Astrocyte (in vitro differentiated cells and primary cell): ENCODE results near the gene DRC7. TPM values are rescaled to one million over a fixed set of nuclear protein-coding genes. Genes with fewer than 3 reads are reported as not detected.

Experiments used
- DNase-seq: peaks from one replicate; pipeline ENCODE4 v3.0.0-alpha.2; 2010; ENCODE audit warnings: low read depth
- FAIRE-seq: peaks from 2 replicates; lab custom pipeline; 2011; peaks lifted over from hg19 to GRCh38; lab: Jason Lieb, UNC
- H2AFZ ChIP-seq: 2 replicates; pipeline ENCODE4 v1.6.0; 2012; ENCODE audit warnings: low read depth, low read length, inconsistent platforms
- H3K27ac ChIP-seq: 2 replicates; pipeline ENCODE4 v1.5.1; 2011; ENCODE audit warnings: low read depth, low read length, inconsistent platforms
- H3K27me3 ChIP-seq: 2 replicates; pipeline ENCODE4 v1.6.0; 2011; ENCODE audit warnings: low read length, inconsistent platforms; ENCODE audit not compliant: insufficient read depth
- H3K36me3 ChIP-seq: 2 replicates; pipeline ENCODE4 v1.5.1; 2011; ENCODE audit warnings: low read length, inconsistent platforms; ENCODE audit not compliant: insufficient read depth
- H3K4me1 ChIP-seq: 2 replicates; pipeline ENCODE4 v1.5.1; 2011; ENCODE audit warnings: low read length, inconsistent platforms; ENCODE audit not compliant: insufficient read depth
- H3K4me2 ChIP-seq: 2 replicates; pipeline ENCODE4 v1.6.0; 2012; ENCODE audit warnings: low read length, inconsistent platforms
- H3K4me3 ChIP-seq: 2 replicates; pipeline ENCODE4 v1.5.1; 2011; ENCODE audit warnings: low read depth, mild to moderate bottlenecking, low read length, inconsistent platforms; ENCODE audit not compliant: insufficient read depth
- H3K79me2 ChIP-seq: 2 replicates; pipeline ENCODE4 v1.6.0; 2012; ENCODE audit warnings: mild to moderate bottlenecking, low read length, inconsistent platforms; ENCODE audit not compliant: insufficient read depth
- H3K9ac ChIP-seq: 2 replicates; pipeline ENCODE4 v1.6.0; 2012; ENCODE audit warnings: mild to moderate bottlenecking, low read length, inconsistent platforms
- H3K9me3 ChIP-seq: 2 replicates; pipeline ENCODE4 v1.5.1; 2012; ENCODE audit warnings: low read depth, mild to moderate bottlenecking, low read length, inconsistent platforms; ENCODE audit not compliant: insufficient read depth
- H4K20me1 ChIP-seq: 2 replicates; pipeline ENCODE4 v1.6.0; 2012; ENCODE audit warnings: low read length, inconsistent platforms; ENCODE audit not compliant: insufficient read depth
- H3K27ac Mint-ChIP-seq: one replicate; pipeline ENCODE4 v1.8.0; 2021; ENCODE audit warnings: mild to moderate bottlenecking, mixed read lengths; ENCODE audit not compliant: unreplicated experiment
- H3K27me3 Mint-ChIP-seq: one replicate; pipeline ENCODE4 v1.8.0; 2021; ENCODE audit warnings: low read depth, mixed read lengths; ENCODE audit not compliant: unreplicated experiment
- H3K36me3 Mint-ChIP-seq: one replicate; pipeline ENCODE4 v1.8.0; 2021; ENCODE audit warnings: low read depth, mixed read lengths; ENCODE audit not compliant: unreplicated experiment
- H3K4me1 Mint-ChIP-seq: one replicate; pipeline ENCODE4 v1.8.0; 2021; ENCODE audit warnings: low read depth, mixed read lengths; ENCODE audit not compliant: unreplicated experiment
- H3K4me3 Mint-ChIP-seq: one replicate; pipeline ENCODE4 v1.8.0; 2021; ENCODE audit warnings: mild to moderate bottlenecking, moderate library complexity, mixed read lengths; ENCODE audit not compliant: unreplicated experiment
- H3K9me3 Mint-ChIP-seq: one replicate; pipeline ENCODE4 v1.8.0; 2021; ENCODE audit warnings: mild to moderate bottlenecking, mixed read lengths; ENCODE audit not compliant: unreplicated experiment
- EZH2 ChIP-seq: IDR thresholded peaks from 2 replicates; pipeline ENCODE4 v1.6.1; 2012; ENCODE audit warnings: mild to moderate bottlenecking, low read length, inconsistent platforms; ENCODE audit not compliant: insufficient read depth
- total RNA-seq: library from RNA; stranded (reverse); gene quantifications from 2 replicates; pipeline ENCODE4 v1.2.1, GENCODE V29; 2021
- TF ChIP-seq, protein P1 (sequence below): IDR thresholded peaks from 2 replicates; pipeline ENCODE4 v1.5.1; 2011; ENCODE audit warnings: low read depth, mild to moderate bottlenecking, inconsistent platforms, low read length, moderate library complexity; ENCODE audit not compliant: insufficient read depth

The DRC7 gene
- total RNA-seq, 1 donor from 2014 or later = not detected

GRCh38 chr16:57682809-57683635 is 11.6 kb upstream of the DRC7 start:
- Histone ChIP-seq H3K9ac (no peak overlapping the region), H4K20me1 (no peaks in the 10 kb centered on the region), H3K4me1 (no peaks in the 10 kb centered on the region), H2AFZ (no peak overlapping the region), H3K27me3 (peaks cover 4% of the 10 kb centered on the region), H3K79me2 (no peaks in the 10 kb centered on the region), H3K4me3 (no peak overlapping the region), H3K4me2 (no peak overlapping the region), H3K27ac (no peak overlapping the region), H3K9me3 (no peaks in the 10 kb centered on the region), H3K36me3 (no peaks in the 10 kb centered on the region)
- no peak for FAIRE-seq
- no peak overlapping the region for H3K27ac Mint-ChIP-seq
- DNase-seq = no peak
- H3K4me1 Mint-ChIP-seq = no peaks in the 10 kb centered on the region
- no peak for TF ChIP-seq EZH2
- TF ChIP-seq, protein P1, sequence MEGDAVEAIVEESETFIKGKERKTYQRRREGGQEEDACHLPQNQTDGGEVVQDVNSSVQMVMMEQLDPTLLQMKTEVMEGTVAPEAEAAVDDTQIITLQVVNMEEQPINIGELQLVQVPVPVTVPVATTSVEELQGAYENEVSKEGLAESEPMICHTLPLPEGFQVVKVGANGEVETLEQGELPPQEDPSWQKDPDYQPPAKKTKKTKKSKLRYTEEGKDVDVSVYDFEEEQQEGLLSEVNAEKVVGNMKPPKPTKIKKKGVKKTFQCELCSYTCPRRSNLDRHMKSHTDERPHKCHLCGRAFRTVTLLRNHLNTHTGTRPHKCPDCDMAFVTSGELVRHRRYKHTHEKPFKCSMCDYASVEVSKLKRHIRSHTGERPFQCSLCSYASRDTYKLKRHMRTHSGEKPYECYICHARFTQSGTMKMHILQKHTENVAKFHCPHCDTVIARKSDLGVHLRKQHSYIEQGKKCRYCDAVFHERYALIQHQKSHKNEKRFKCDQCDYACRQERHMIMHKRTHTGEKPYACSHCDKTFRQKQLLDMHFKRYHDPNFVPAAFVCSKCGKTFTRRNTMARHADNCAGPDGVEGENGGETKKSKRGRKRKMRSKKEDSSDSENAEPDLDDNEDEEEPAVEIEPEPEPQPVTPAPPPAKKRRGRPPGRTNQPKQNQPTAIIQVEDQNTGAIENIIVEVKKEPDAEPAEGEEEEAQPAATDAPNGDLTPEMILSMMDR = no peak
- H3K9me3 Mint-ChIP-seq = peaks cover 9% of the 10 kb centered on the region
- H3K27me3 Mint-ChIP-seq = peaks cover 45% of the 10 kb centered on the region
- no peak overlapping the region for H3K4me3 Mint-ChIP-seq
- H3K36me3 Mint-ChIP-seq = no peaks in the 10 kb centered on the region

GRCh38 chr16:57683636-57684545 is 10.7 kb upstream of the DRC7 start:
- TF ChIP-seq, protein P1 = no peak
- TF ChIP-seq EZH2 = no peak
- Histone ChIP-seq H3K27ac (no peak overlapping the region), H4K20me1 (no peaks in the 10 kb centered on the region), H3K27me3 (peaks cover 5% of the 10 kb centered on the region), H3K4me2 (no peak overlapping the region), H3K4me3 (no peak overlapping the region), H3K9me3 (no peaks in the 10 kb centered on the region), H3K4me1 (no peaks in the 10 kb centered on the region), H3K9ac (no peak overlapping the region), H2AFZ (no peak overlapping the region), H3K36me3 (no peaks in the 10 kb centered on the region), H3K79me2 (no peaks in the 10 kb centered on the region)
- no peak for FAIRE-seq
- H3K9me3 Mint-ChIP-seq = peaks cover 9% of the 10 kb centered on the region
- peaks cover 45% of the 10 kb centered on the region for H3K27me3 Mint-ChIP-seq
- no peak overlapping the region for H3K27ac Mint-ChIP-seq
- DNase-seq = no peak
- H3K36me3 Mint-ChIP-seq = no peaks in the 10 kb centered on the region
- no peaks in the 10 kb centered on the region for H3K4me1 Mint-ChIP-seq
- no peak overlapping the region for H3K4me3 Mint-ChIP-seq
